ENCODE data around the gene CMTR1.
A peak's percentile ranks its signal among the peaks of the same experiment; 100 is the strongest.
"Not testable (repeated sequence)": the region's sequence is repeated elsewhere in the genome, so short reads cannot be mapped to it uniquely, and the experiment has no call there.

CMTR1 gene

DNA sequence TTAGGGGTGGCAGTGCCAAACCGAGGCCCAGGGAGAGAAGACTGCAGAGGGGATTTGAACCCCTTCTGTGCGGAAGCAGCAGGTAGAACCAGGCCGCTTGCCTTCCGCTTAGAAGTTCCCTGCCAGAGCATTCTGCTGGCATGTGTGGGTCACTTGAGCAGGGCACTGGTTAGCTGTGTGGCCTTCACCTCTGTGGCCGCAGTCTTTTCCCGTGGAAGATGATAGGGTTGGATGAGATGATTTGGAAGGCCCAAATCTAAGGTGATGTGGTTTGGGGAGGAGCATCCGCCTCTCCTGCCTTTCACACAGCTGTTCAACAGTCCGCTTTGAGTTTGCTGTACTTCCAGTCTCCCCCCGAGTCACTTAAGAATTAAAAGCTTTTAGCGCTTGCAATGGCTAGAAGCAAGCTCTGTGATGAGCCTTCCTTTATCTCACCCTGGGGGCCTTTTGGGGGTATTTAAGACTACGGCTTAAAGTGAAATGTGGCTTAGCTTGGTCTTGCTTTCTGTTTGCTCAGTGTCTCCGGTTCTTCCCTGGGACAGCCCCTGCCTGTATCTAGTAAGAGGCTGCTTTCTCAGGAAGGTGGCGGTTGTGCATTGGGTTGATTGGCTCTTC, 743 bp downstream of the CMTR1 start:
- DNase-seq (ENCODE audit: low spot score) = peak; percentile 7

DNA sequence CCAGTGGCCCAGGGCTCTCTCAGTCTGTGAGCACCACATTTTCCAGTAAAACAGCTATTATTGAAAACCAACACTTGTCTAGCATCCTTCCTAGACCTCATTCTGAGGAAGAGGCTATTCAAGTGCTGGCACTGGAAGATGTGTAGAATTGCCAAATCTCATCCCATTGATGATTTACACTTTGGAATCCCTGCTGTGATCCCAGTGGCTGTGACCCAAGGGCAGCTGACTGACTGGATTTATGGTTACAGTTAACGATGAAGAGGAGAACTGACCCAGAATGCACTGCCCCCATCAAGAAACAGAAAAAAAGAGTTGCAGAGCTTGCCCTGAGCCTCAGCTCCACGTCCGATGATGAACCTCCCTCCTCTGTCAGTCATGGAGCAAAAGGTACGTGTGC, 2.4 kb downstream of the CMTR1 start:
- no peak for DNase-seq (ENCODE audit: low spot score)

DNA sequence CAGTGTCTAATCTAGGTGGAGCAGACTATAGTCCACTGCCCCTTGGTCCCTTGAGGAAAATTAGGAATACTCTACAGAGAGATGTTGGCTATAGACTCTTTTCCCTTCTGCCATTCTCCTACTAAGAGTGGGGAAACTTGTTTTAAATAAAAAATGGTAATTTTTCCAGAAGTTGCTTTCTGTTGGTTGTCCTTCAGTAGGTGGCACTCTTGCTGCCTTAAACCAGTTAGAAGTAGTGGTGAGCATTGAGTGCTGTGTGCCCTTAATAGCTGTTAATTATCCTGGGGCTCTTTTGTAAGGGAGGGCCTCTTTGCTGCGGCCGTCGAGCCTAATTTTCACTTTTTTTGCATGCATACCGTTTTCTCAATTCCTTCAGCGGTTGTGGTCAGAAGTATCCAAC, 2.8 kb downstream of the CMTR1 start:
- DNase-seq (ENCODE audit: low spot score) = no peak

DNA sequence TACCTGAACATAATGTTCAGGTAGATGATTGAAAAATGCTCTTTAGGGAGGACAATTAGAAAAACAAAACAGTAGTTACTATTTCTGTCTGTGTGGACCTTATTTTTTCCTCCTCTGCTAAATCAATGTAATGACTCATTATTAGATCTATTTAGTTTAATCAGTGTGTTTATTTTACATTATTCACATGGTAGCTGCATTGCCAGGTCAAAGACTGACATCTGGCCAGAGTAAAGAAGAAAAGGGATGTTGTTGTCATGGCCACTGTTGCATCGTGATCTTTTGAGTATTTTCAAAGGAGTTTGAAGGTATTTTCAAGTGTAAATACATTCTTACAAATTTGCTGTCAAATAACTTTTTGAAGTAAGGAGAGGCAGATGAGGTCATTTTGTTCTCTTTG, 5.9 kb downstream of the CMTR1 start:
- no peak for DNase-seq (ENCODE audit: low spot score)

DNA sequence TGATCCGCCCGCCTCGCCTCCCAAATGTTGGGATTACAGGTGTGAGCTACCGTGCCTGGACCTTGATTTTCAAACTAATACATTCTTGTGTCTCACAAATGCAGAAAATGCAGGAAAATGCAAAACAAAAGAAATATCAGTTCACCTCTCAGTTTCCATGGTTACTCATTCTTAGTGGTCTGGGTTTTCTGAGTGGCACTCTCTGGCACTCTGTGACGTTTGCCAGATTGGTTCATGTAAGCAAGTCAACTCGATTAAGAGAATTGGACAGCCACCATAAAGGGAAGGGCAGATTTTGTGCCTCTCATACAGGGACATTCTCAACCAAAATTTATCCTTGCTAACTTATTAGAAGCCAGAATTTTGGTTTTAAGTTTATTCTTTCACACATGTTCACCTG, 8.6 kb downstream of the CMTR1 start:
- DNase-seq (ENCODE audit: low spot score) = no peak

DNA sequence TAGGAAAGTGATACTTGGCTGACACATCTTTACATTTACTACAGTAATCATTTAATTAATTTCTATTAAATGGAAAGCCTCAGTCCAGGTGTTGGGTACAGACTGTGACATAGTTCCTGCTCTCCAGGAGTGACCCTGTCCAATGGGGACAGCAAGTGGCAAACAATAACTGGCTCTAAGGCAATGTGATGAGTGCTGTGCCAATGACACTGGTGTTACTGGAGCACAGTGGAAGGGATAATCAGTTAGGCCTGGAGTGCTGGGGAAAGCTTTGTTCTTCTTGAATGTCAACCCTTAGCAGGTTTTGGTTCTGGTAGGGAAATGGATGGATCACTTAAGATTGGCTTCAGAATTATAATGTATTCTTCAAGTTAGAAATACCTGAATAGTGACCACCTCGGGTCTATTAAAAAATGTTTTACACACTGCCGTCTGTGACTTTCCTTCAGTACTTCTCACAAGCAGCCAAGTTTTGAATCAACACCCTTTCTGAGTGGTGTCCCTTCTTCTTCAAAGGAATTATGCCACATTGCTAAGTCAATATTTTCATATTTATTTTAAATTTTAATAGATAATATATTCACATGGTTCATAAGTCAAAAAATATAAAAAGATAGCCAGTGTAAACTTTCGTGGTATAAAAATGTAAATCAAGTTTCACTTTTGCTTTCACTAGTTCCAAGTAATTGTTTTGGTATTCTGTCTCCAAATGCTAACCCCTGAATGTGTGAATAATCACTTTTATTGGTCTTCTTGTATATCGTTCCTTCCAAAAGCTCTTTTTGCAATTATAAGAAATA, 9.6 kb downstream of the CMTR1 start:
- DNase-seq (ENCODE audit: low spot score) = no peak

DNA sequence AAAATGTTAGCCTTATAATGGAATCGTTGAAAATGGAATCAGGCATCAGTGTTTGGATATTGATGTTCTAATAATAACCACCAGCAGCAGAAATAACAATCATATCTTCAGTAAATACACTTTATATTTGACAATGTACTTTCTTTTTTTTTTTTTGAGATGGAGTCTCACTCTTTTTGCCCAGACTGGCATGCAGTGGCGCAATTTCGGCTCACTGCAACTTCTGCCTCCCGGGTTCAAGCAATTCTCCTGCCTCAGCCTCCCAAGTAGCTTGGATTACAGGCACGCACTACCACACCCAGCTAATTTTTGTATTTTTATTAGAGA, 10.2 kb downstream of the CMTR1 start:
- not testable (repeated sequence) for DNase-seq (ENCODE audit: low spot score)

DNA sequence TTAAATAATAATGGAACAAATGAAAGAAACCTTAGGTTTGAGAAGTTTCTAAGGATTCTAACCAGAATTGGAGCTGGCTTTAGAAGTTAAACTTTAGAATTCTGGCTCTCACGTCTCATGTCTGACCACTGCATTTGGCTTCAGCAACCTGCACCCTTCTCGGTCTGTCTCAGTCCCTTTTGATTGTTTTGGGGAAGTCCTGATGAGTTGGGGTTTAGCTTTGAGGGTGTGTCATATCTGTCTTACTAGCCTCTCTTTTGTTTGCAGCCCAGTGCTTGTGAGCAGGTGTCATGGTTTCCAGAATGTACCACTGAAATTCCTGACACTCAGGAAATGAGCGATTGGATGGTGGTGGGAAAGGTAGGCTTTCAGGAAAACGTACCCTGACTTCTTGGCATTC, 17.0 kb downstream of the CMTR1 start:
- DNase-seq (ENCODE audit: low spot score) = no peak

DNA sequence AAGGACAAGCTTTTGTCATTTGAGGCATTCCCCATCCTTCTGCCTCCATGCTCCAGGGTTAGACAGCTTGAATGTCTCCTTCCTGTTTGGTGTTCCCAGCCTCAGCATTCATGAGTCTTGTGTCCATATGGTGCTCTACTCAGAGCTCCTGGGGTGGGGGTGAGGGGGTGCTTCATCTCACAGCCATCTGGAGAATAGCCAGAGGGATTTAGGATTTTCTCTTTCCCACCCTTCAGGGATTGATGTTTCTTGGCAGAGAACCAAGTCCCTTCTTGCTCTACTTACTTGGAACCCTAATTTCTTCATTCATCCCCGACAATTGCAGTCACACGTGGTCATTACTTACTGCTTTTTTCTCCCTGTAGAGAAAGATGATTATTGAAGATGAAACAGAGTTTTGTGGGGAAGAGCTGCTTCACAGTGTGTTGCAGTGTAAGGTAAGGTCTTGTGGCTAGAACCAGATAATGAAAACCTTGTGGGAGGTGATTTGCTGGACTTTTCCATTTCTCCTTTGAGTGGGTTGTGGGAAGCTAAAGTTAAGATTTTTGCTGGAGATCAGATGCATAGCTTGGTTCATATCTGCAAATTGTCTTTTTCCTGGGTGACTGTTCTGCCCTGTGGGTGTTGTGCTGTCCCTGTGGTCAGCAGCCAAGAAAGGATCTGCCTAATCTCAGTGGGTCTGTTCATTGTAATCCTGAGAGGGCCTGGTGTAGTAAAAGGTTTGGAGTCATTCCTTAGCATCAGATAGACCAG, 18.6 kb downstream of the CMTR1 start:
- no peak for DNase-seq (ENCODE audit: low spot score)

DNA sequence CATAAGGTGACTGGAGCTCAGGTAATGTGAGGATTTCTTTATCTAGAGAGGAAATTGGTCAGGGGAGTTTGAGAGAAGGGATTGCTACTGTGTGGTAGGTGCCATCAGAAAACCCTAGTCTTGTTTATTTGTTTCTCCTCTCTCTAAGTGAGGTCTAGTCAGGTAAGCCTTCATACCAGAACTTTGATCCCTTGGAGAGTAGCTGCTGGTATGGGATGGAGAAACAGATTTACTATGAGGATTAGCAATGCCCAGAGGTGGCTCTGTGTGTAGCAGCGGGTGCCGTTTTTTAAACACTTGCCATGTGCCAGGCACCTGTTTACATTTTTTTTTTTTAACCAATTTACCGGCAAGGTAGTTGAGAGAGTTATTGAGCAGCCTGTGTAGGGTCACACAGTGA, 19.5 kb downstream of the CMTR1 start:
- DNase-seq (ENCODE audit: low spot score) = no peak

DNA sequence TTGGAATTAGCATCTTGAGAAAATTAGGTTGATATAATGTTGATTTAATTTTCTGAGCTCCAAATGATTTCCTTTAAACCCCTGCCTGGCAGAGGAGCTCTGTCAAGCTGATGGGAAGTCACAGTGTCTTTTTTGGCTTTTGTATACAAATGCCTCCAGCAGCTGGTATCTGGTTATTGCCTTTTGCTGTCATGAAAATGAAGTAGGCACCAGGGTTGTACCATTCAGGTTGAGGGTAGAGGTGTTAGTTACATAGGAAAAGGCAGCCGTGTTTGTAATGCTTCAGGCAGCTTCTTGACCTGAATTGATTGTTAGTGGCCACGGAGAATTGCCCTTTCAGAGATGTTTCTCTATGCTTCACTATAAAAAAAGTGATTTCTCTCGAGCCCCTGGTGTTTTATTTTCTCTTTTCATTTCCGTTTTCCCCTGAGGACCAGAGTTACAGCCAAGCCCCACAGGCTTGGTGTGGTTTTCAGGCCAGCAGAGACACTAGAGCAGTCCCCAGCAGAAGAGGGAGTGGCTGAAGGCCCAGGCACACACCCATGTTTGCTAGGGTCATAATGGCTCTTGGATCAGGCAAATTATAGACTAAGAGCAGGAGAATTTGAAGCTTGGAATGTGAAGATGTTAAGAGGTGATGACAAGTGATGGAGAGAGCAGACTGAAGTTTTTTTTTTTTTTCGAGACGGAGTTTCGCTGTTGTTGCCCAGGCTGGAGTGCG, 21.6 kb downstream of the CMTR1 start:
- no peak for DNase-seq (ENCODE audit: low spot score)

DNA sequence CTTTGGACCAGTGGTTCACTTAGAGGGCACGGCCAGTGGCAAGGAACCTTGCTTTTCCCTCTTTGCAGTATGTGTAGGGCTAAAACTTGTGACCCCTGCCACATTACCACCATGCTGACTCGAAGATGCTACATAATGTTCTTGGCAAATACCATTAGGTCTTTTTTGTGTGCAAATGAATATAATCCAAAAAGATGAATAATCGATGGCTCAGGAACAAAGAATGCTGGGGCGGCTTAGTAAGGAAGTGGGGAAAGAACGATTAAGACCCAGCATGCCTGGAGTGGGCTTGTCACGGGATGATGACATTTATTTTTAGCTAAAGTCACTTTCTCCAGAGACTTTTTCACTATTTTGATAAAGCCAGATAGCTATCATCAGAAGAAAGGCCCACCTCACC, 23.1 kb downstream of the CMTR1 start:
- DNase-seq (ENCODE audit: low spot score) = no peak

DNA sequence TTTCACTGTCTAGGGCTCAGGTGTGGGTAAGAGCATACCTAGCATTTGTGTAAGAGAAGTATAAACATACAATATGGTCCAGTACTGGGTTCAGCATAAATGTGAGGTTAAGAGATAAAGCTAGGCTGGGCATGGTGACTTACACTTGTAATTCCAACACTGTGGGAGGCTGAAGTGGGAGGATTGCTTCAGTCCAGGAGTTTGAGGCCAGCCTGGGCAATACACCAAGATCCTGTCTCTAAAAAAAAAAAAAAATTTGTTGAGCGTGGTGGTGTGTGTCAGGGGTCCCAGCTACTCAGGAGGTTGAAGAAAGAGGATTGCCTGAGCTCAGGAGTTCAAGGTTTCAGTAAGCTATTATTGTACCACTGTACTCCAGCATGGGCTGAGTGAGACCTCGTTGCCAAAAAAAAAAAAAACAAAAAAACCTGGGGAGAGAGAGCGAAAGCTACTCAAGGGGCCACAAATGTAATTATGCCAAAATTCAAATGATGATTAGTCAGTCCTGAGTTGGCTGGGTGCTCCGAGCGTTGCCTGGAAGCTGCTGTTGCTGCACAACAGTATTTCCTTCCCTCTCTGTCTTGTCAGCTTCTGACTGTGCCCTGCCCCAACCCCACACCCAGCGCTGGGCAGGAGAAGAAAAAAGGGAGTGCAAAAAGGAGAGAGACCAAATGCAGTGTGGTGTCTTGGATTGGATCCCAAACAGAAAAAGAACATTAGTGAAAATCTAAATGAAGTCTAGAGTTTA, 24.0 kb downstream of the CMTR1 start:
- DNase-seq (ENCODE audit: low spot score) = no peak

DNA sequence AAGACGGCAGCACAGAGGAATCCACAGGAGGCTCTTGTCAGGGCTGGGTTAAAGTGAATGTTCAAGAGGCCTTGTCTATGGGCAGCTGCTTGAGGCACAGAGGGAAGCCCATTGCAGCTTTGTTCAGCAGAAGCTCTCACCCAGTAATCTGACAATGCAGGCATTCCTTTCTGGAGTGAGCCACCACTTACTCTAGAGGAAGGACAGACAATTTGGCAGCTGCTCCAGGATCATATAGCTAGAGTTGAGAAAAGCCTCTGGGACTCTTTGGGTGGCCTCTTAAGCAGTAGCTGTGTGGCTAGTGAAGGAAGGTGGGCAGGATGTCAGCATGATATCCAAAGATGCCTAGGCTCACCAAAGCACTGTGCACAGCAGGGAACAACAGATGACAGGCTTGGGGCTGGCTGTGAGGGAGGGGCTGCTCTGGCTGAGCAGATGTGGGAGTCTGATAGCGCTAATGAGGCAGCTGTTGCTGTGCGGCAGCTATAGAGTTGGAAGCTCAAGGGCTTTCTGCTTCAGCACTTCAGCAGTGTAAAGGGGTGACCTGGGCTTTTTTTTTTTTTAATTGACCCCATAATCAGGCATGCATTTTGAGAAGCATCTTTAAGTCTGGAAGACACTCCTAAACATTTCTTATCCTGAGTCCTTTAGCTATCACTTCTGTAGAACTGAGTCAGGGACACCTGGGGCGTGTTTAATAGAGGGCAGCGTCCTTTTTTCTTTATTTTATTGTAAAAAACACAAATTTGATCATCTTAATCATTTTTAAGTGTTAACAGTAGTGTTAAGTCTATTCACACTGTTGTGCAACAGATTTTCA, 27.2 kb downstream of the CMTR1 start:
- DNase-seq (ENCODE audit: low spot score) = no peak

DNA sequence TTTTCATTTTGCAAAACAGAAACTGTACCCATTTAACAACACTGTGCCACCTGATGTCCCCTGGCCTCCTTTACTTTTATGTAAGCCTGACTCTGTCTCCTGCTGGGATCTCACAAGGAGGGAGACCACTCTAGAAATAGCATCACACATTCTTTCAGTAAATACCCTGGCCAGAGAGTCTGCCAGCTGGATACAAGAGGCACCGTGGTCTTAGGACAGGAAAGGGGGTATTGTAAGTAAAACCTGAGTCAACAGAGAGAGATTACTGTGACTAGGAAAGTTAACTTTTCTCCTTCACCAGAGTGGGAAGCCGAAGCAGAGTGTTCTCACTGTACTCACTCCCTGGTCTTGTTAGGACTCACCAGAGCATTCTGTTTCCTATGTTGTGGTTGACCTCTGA, 27.8 kb downstream of the CMTR1 start:
- DNase-seq (ENCODE audit: low spot score) = no peak

DNA sequence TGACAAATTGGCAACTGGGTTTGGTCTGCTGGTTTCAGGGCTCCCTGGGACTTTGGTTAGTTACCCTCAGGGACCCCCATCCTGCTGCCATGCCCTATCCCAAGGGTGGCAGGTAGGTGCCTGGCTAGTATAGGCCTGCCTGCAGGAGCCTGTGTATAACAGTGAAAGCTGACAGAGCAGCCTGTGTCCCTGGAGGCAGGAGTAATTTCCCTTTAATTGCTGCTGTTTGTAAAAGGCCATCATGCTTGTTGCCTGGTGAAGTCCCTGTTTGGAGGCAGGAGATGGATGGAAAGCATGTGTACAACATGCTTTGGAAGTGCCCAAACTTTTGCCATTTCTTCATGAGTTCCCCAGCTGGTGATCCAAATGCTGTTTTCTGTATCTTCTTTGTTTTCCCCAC, 30.1 kb downstream of the CMTR1 start:
- DNase-seq (ENCODE audit: low spot score) = no peak

DNA sequence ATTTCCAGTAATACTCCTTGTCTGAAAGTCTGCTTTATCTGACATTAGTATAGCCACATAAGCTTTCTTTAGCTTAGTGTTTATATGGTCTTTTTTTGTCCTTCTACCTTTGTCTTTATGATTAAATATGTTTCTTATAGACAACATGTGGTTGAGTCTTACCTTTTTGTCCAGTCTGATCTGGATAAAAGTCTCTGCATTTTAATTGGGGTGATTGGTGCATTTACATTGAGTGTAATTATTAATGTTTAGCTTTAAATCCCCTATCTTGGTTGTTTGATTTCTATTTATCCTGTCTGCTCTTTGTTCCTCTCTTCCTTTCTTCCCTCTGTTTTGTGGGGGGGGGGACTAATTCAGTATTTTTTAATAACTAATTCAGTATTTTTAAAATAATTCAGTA, 34.7 kb downstream of the CMTR1 start:
- DNase-seq (ENCODE audit: low spot score) = no peak

DNA sequence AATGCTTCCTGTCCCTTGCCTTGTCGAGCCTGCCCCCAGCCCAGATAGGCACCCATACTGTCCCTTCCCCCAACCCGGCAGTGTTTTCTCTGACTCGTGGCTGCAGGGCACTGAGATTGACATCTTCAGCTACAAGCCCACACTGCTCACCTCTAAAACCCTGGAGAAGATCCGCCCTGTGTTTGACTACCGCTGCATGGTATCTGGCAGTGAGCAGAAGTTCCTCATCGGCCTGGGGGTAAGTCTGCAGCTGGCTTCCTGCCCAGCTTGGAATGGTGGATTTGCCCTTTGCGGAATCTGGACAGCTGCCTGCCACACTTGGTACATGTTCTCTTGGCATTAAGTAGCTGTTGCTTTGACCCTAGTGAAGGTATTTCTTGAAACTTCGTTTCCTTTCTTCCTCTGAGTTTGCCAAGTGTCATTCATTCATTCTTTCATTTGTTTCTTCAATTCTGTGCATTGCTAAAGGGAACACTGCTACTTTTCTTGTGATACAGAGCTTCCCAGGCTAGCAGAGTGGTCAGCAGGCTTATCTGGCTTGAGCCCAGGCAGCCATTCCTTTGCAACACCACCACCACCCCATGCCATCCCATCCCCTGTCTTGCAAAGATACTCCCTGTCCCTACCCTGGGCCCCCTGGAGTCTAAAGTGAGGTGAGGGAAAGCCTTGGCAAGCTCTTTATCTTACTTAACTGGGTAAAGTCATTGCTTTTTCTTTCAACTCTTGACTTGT, 40.5 kb downstream of the CMTR1 start:
- no peak for DNase-seq (ENCODE audit: low spot score)

DNA sequence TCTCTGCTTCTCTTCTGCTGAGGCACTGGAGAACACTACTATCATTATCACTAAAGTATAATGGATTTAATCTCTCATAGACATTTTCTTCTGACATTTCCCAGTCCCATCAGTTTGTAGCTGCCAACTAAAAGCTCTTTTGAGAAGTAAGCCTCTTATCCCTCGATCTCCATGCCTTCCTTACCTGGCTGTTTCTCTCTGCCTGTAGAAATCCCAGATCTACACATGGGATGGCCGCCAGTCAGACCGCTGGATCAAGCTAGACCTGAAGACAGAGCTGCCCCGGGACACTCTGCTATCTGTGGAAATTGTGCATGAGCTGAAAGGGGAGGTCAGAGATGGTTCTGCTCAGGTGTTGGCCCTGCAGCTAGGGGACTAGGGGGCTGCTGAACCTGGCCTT, 41.3 kb downstream of the CMTR1 start:
- no peak for DNase-seq (ENCODE audit: low spot score)

DNA sequence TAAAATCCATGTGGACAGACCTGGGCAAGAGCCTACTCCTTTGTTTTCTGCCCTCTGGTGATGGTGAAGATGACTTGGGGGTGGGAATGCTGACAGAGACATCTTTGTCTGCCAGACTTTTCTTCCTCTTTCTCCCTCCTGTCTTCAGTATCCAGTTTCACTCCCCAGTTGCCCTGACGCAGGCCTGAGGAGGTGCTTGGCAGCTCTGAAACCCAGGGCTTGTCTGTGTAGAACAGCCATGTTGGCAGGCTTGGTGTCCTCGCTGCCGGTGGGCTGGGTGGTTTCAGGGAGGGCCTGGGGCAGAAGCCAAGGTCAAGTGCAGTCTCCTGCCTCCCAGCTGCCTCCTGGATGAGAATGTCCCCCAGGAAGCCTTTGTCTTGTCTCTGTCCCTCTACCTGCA, 44.2 kb downstream of the CMTR1 start:
- DNase-seq (ENCODE audit: low spot score) = no peak

Data from kidney capillary endothelial cell (primary cell).